Limb (tissue), 2 donors: ENCODE results near the gene ADAMTS13.
"Not testable (repeated sequence)": the region's sequence is repeated elsewhere in the genome, so short reads cannot be mapped to it uniquely, and the experiment has no call there.

Experiments
- DNase-seq, 2 donors: peaks; one replicate each; pipeline ENCODE4 v3.0.0-alpha.2; 2016; ENCODE audit errors: extremely low spot score in 2 of 2

Gene ADAMTS13

DNA sequence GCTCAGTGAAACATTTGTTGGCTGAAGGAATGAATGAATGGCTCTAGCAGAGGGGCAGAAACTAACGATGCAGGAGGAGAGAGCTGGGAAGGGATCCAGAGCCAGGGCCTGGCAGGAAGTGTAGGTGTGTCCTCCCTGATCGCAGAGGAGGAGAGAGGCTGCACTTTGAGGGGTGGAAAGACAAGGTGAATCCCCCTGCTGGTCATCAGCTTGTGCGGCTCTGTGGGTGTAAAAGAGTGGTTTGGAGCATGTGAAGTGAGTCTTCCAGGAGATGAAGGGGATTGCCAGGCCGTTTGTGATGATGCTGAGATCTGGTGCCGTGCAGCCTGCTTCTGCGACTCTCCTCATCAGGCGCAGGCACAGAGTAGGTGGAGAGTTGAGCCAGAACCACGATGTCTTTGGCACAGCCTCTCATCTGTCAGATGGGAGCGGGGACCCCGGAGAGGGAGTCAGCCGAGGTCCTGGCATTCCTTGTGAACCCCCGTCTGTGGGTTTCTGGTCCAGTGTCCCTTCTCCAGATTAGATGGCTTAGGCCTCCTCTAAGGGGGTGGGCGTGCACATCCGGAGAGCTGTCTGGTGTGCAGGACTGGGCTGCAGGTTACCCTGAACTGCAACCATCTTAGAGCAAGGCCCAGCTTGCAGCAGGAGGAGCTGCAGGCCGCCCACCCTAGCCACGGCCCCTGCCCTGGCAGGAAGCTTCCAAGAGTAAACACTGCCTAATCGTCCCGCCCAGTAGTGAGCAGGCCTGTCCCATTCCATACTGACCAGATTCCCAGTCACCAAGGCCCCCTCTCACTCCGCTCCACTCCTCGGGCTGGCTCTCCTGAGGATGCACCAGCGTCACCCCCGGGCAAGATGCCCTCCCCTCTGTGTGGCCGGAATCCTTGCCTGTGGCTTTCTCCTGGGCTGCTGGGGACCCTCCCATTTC lies at the start of gene ADAMTS13:
TSS of gene ADAMTS13 (plus strand) at position 753 of the 928 bp plus-strand sequence. CDS start at position 830, 77 bp downstream.
- DNase-seq = no peak

DNA sequence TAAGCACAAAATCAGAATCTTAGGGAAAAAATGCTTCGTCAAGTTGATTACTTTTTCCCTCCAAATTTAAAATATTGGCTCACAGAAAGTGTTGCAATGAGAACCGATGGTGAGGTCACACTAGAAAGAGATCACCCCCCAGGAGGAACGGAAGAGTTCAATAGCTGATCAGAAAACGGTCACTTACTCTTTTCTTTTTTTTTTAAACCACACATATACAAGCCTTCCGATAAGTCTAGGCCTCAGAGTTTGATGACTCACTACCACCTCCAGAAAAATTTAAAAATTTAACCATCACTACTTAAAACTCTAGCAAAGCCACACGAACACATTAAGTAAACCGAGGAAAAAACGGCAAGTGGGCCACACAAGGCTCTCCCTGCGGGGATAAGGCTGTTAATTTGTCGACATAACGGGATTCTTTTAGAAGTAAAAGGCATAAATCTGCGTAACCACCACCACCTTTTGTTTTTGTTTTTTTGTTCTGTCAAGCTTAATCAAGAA lies 47.5 kb upstream of the ADAMTS13 start:
- no peak for DNase-seq

DNA sequence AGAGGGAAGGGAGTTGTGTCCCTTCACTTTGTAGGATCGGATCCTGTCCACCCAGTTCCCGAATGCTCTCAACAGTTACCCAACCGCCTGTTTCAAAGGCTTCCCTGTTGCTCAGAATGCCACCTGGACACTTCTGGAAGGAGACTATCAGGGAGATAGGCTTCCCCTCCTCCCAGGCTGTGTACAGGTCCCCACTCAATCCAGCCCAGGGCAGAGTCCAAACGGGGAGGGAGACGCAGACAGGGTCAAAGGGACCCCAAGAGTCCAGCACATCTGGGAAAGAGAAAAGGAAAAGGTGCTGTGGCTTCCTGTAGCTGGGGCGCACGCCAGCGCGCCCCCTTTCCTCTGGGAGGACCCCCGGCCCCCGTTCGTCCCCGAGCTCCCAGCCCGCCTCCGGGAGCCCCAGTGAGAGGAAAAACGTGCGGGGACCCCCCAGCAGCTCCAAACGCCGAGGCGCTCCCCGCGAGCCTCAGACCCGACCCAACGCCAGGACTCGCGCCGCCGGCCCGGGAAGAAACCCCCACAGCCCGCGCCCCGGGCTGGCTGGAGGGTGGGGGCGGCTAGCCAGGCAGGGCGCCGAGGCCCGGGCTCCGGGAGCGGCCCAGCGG lies 46.9 kb upstream of the ADAMTS13 start:
- DNase-seq = peak in 1 of 2 donors; percentile 7

DNA sequence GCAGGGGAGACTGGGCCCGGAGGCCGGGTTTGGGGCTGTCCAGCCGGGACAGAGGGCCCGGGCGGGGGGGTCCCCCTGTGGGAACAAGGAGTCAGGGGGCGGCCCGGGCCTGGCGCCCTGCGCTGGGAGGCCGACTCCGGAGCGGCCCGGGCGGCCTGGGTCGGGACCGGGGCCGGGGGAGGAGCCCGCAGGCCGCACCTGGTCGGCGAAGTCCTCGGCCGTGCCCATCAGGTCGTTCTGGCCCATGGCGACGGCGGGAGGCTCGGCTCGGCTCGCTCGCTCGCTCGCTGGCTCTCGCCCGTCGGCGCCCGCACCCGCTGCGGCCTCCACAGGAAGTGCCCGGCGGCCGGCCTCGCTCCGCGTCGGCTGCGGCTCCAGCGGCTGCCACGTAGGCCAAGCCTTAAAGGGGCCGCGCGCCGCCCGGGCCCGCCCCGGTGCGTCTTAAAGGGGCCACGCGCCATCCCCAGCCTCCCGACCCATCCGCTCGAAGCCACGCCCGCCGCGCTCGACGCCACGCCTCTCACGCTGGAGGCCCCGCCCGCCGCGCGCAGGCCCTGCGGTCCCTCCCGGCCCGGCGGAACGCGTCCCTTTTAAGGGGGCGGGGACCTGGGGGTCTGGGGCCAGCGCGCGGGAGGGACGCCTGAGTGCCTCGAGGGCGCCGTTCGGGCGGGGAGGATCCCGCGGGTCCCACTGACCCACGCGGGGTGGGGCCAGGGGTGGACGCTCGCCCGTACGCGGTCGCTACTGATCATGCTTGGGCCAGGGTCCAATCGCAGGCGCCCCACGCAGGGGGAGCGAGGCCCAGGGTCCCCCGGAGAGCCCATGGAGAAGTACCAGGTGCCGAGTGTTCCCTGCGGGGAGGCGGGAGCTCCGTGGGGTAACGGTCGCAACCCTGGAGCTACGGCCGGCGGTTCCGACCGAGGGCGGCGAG lies 46.2 kb upstream of the ADAMTS13 start, which contains the start of the genes STKLD1 and SURF4:
TSS of gene STKLD1 (plus strand) at position 643 of the 931 bp plus-strand sequence. CDS start at position 751, 108 bp downstream.
TSS of gene SURF4 (minus strand) at position 337 of the 931 bp plus-strand sequence. CDS start at position 246, 91 bp downstream.
- peak; percentile 97 to 98 for DNase-seq

DNA sequence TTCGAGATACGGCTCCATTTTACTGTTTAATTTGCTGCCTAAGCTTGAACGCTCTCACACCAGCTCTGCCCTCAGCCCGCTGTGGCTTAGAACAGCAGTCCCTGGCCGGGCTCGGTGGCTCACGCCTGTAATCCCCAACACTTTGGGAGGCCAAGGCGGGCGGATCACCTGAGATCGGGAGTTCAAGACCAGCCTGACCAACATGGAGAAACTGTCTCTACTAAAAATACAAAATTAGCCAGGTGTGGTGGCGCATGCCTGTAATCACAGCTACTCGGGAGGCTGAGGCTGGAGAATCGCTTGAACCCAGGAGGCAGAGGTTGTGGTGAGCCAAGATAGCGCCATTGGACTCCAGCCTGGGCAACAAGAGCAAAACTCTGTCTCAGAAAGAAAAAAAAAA lies 44.9 kb upstream of the ADAMTS13 start:
- DNase-seq = not testable (repeated sequence)

DNA sequence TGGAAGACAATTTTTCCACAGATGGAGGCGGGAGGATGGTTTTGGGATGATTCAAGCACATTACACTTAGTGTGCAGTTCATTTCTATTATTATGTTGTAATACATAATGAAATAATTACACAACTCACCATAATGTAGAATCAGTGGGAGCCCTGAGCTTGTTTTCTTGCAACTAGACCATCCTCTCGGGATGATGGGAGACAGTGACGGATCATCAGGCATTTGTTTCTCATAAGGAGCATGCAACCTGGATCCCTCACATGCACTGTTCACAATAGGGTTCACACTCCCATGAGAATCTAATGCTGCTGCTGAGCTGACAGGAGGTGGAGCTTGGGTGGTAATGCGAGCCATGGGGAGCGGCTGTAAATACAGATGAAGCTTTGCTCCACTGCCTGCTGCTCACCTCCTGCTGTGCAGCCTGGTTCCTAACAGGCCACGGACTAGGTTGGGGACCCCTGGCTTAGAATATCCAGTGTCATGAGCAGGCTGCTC lies 44.4 kb upstream of the ADAMTS13 start:
- no peak for DNase-seq

DNA sequence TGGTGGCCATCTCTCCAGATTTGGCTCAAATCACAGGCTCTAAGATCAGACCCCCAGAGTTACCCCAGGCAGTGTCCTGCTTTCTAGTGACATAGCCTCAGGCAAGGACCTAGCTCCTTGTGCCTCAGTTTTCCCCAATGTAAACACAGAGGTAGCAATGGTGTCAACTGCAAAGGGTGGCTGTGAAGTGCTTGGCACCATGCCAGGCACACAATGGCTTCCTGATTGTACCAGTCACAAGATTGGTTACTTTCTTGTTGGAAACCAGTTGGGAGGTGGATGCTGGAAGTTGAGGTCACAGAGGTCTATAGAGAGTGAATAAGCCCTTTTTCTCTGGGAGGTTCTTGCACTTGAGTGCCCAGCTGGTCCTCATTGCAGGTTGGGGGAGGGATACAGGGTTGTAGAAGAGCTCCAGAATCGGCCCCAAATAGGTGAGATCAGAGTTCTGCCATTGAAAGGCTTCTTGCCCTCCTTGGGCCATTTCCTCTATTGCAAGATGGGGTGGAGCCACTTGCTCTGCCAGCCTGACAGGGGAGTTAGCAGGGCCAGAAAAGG lies 43.7 kb upstream of the ADAMTS13 start:
- no peak for DNase-seq

DNA sequence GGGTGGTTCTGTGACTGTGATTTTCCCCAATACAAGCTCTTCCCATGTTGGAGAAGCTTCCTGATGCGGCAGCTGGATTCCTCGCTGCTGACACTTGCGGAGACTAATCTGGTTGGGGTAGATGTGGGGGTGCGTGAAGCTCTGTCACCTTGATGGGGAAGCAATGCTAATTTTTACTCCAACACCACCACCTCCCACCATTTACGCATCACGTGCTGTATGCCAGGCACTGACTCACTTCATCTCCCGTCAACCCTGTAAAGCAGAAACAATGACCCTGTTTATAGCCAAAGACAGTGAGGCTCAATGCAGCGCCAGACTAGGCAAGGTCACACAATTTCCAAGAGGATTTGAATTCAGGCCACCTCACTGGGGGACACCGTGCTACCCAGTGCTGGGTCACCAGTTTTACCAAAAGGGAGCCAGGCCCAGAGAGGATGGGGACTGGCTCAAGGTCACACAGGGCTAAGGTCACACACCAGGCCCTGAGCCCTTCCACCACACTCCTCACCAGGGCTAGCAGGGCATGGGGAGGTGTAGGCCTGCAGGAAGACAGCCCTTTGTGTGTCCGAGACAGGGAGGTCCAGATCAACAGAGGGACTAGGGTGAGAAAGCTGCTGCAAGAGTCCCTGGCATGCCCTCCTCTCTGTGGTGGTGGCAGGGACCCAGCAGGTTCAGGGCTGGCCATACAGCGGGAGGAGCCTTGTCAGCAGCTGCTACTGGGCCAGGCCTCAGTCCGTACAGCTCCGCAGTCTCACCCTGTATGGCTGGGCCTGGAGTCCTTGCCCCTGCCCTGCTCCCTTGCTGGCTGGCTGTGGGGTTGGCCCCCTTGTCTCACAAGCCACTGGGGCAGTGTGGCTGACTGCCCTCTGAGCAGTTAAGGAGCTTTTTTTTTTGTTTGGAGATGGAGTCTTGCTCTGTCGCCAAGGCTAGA lies 42.7 kb upstream of the ADAMTS13 start:
- no peak for DNase-seq

DNA sequence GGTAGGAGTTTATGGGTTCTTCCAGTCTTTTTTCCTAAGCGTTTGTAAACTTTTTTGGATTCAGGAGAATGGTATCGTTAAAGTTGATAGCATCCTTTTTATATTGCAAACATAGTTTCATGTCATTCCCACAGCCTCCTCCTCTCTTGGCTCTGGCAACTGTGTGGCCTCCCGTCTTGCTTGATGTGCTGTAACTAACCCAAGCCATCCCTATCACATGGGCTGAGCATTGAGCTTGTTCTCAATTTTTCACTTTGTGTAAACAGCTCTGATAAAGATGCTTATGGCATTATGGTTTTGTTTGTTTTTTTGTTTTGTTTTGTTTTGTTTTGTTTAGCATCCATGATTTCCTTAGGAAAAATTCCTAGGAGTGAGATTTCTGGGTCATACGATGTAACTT lies 41.4 kb upstream of the ADAMTS13 start:
- DNase-seq = no peak

DNA sequence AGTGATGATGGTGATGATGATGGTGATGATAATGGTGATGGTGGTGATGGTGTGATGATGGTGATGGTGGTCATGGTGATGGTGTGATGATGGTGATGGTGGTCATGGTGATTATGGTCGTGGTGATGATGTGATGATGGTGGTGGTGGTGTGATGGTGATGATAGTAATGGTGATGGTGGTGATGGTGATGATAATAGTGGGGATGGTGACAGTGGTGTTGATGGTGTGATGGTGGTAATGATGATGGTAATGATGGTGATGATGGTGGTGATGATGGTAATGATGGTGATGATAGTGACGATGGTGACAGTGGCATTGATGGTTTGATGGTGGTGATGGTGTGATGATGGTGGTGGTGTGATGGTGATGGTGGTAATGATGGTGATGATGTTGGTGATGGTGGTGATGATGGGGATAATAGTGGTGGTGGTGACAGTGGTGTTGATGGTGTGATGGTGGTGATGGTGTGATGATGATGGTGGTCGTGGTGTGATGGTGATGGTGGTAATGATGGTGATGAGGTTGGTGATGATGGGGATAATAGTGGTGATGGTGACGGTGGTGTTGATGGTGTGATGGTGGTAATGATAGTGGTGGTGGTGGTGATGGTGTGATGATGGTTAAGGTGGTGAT lies 39.5 kb upstream of the ADAMTS13 start:
- no peak for DNase-seq

DNA sequence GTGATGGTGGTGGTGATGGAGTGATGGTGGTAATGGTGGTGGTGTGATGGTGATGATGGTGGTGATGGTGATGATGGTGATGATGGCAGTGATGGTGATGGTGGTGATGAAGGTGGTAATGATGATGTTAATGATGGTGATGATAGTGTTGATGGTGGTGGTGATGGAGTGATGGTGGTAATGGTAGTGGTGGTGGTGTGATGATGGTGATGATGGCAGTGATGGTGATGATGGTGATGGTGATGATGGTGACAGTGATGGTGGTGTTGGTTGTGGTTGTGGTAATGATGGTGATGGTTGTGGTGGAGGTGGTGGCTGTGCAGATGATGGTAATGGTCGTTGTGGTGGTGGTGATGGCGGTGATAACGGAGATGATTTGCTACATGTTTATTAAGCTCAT lies 38.7 kb upstream of the ADAMTS13 start:
- no peak for DNase-seq

DNA sequence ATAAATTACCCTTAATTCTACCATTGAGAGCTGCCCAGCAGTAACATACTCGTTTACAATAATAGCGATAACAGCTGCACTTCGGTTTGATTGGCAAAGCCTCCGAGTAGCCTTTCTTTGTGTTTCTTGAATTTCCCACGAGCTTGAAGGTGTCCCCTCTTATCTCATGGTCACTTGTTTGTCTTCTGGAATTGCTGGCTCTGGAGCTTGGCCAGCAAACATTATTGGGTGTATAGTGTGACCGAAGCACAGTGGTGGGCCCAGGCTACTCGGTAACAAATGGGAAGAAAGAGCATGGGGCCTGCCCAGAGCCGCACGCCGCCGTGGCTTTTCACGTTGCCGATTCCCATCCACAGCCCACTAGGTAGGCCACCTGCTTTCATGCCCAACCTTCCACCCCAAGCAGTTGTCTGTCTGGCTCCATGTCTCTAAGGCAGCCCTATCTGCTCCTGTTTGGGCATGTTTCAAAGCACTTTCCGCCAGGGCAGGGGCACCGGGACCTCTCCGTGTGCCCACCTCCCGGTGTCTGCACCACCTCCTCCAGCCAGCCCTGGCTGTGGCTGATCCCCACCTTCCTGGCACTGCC lies 37.3 kb upstream of the ADAMTS13 start:
- DNase-seq = no peak

DNA sequence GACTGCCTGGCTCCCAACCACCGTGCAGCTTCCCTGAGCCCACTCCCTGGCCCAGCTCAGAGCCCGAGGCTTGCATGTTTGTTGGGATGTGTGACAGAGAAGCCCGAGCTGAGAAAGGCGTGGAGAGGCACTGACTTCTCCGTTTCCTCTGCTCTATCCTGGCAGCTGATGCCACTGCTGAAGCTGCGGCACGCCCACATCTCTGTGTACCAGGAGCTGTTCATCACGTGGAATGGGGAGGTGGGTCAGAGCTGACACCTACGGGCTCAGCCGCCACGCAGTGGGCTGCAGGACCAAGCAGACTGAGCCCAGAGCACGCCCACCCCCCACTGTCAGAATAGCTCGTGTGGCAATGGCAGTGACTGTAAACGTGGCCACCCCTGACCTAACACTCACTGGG lies 36.7 kb upstream of the ADAMTS13 start:
- DNase-seq = no peak

DNA sequence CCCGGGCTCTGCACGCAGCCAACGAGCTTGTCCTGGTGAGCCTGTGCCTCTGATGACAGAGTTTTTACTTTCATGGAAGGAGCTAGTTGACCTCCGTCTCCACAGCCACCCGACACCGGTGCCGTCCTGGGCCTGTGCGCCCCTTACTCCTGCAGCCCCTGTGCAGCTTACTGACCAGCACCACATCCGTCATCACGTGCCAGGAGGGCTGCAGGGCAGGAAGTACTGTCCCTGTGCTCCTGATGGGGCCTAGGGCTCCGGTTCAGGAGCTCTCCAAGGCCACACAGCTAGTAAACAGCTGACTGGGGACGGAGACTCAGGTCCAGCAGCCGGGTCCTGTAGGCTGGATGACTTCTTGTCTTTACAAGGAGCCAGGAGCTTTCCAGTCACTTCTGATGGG lies 35.8 kb upstream of the ADAMTS13 start:
- no peak for DNase-seq

DNA sequence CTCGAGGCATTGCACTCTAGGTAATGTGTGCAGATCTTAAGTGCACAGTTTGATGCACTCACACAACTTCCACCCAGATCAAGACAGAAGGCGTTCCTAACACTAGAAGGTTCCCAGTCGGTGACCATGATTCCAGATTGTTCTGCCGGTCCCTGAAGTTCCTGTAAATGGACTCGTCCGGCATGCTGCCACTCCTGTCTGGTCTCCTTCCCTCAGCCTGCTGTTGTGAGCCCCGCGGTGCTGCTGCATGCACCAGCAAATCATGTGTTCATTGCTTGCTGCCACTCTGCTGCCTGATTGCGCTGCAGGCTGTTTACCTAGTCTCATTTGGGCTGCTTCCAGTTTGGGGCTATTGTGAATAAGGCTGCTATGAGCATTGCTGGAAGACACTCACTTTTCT lies 34.5 kb upstream of the ADAMTS13 start:
- no peak for DNase-seq

DNA sequence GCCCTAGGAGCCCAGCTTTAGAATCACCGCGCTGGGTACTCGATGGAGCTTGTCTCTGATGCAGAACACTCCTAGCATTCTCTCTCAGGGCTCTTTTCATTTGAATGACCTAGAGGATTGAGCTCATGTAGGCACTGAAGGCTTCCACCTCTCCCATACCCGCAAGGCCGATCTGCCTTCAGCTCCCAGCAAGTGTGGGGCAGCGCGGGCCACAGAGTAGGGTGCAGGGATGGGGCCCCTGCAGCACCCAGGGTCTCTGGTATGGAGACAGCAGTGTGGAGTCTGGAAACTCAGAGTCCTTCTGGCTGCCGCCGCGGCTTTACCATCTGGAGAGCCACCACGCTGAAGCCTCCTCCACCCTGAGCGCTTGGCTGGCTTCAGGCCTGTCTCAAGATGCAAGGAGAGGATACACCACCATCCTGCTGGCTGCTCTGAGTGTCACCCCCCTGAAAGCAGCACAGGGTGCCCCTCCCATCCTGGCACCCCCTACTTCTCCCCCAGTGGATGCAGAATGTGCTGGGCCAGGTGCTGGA lies 33.1 kb upstream of the ADAMTS13 start:
- DNase-seq = no peak

DNA sequence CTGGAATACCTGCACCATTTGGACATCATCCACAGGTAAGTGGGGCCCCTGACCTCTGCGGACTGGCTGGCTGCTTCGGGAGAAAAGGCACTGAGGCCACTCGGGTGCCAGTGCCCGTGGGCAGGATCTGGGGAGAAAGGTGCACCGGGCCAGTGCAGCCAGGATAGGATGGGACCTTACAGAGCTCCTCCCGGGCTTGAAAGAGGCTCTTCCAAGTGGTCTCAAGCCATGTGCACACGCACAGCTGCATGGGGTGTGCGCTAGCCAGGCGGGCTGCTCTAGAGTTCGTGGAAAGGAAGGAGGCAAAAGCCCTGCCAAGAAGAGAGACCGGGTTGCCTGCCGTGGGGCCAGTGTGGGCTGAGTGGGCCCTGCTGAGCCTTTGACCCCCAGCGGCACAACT lies 32.6 kb upstream of the ADAMTS13 start:
- DNase-seq = no peak

DNA sequence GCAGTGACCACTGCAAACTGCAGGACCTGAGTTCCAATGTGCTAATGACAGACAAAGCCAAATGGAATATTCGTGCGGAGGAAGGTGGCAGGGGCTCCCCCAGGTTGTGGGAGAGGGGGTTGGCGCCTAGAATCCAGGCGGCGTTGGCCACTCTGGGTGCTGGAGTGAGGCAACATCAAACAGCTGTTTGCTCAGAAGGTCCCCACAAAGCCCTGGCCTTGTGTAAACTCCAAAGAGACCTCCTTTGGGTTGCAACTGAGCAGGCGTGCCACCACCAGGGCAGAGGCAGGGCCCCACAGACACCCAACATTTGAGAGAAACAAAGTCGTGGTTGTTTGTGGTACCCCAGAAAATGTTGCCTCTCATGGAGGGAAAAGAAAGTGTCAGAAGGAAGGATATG lies 31.5 kb upstream of the ADAMTS13 start:
- DNase-seq = no peak

DNA sequence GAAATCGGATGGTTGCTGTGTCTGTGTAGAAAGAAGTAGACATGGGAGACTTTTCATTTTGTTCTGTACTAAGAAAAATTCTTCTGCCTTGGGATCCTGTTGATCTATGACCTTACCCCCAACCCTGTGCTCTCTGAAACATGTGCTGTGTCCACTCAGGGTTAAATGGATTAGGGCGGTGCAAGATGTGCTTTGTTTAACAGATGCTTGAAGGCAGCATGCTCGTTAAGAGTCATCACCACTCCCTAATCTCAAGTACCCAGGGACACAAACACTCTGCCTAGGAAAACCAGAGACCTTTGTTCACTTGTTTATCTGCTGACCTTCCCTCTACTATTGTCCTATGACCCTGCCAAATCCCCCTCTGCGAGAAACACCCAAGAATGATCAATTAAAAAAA lies 30.7 kb upstream of the ADAMTS13 start:
- not testable (repeated sequence) for DNase-seq
